C4-2B (cell line): ENCODE measurements around the gene MIEF1.
A peak's percentile ranks its signal among the peaks of the same experiment; 100 is the strongest.

Experiments
- H3K27ac ChIP-seq: fragments of 450-650 bp; 2 replicates; pipeline ENCODE4 v1.5.1; 2017
- CTCF ChIP-seq: fragments of 450-650 bp; conservative IDR thresholded peaks from 2 replicates; pipeline ENCODE4 v1.5.1; 2017; ENCODE audit warnings: mild to moderate bottlenecking
- ZFX ChIP-seq: fragments of 450-650 bp; IDR thresholded peaks from 2 replicates; pipeline ENCODE4 v1.6.1; 2017

Gene MIEF1

GRCh38 chr22:39502109-39502788 lies at the start of gene MIEF1:
MIEF1 (plus strand) TSS chr22:39502290; CDS start chr22:39511295, 9,005 bp downstream.
- peak within 1 kb of the TSS; percentile 95 for H3K27ac ChIP-seq
- TF ChIP-seq CTCF (no peak), ZFX (0 out of 2 replicates have a peak, but pooled peaks have one; percentile 67)

GRCh38 chr22:39452740-39453040 lies 49.4 kb upstream of the MIEF1 start:
- TF ChIP-seq ZFX (no peak), CTCF (no peak)
- no peak overlapping the region for H3K27ac ChIP-seq

GRCh38 chr22:39453765-39454378 lies 48.2 kb upstream of the MIEF1 start:
- no peak overlapping the region for H3K27ac ChIP-seq
- TF ChIP-seq ZFX: no peak
- no peak for TF ChIP-seq CTCF

GRCh38 chr22:39454385-39454871 lies 47.7 kb upstream of the MIEF1 start:
- H3K27ac ChIP-seq: no peak overlapping the region
- no peak for TF ChIP-seq ZFX
- TF ChIP-seq CTCF: no peak

- H3K27ac ChIP-seq: no peak within 1 kb of the TSS
- no peak for TF ChIP-seq ZFX
- no peak for TF ChIP-seq CTCF
Measured at GRCh38 chr22:39456522-39457197, 45.4 kb upstream of the MIEF1 start, which contains the start of gene MGAT3. MGAT3 (plus strand) TSS chr22:39457012; CDS start chr22:39487348, 30,336 bp downstream.

GRCh38 chr22:39457198-39457555 lies 44.9 kb upstream of the MIEF1 start:
- no peak for TF ChIP-seq CTCF
- TF ChIP-seq ZFX: no peak
- H3K27ac ChIP-seq: no peak overlapping the region
